HG03432 (cell line): ENCODE measurements around the gene RFX8.

Experiments used
- ATAC-seq: cut with Tn5 transposase; IDR thresholded peaks from one replicate; pipeline ENCODE4 v1.9.1; 2021; ENCODE audit warnings: mild to moderate bottlenecking, moderate library complexity; ENCODE audit not compliant: unreplicated experiment

Gene RFX8

DNA sequence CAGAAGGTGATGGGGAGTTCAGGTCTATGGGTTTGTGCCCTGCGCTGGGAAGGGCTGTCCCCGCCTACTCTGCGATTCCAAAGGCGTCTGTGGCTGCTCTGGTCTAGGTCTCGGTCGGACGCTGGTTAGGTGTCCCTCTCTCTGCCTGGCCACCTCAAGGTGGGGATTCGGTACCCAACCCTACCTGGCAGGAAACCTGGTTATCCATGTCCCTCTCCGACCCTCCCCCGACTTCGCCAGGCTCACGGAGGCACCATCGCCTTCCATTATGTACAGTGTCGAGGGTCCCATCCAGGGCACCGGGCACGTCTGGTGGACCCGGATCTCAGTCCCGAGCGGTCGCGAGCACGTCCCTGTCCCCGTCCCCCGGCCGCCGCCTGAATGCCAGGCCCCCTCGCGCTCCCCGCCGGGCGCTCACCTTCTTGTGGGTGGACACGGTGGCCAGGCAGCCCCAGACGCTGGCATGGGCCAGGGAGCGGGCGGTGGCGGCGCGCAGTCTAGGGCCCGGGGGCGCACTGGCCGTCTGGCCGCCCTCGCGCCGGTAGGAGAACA lies 88.2 kb downstream of the RFX8 start:
- ATAC-seq: no peak

- no peak for ATAC-seq
Observed at GRCh38 chr2:101383016-101383541, 91.8 kb downstream of the RFX8 start.

DNA sequence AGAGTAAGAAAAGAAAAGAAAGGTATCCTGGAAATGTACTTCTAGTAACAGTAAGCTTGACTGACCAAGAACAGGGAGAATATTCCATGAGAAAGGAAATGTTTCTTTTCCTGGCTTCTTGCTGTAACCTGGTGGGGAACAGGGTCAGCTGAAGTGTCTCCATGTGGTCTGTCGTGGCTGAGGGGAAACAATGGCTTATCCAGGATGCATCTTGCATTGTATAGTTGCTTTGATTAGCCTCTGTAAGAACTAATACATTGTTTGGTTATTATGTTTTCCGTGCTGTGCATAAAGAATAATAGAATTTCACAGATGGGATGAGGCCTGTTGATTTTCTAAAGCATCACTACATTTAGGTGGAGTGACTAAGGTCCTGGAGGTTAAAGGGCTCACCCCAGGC lies 92.5 kb downstream of the RFX8 start:
- no peak for ATAC-seq

- no peak for ATAC-seq
Observed at GRCh38 chr2:101380376-101380775, 94.5 kb downstream of the RFX8 start.

DNA sequence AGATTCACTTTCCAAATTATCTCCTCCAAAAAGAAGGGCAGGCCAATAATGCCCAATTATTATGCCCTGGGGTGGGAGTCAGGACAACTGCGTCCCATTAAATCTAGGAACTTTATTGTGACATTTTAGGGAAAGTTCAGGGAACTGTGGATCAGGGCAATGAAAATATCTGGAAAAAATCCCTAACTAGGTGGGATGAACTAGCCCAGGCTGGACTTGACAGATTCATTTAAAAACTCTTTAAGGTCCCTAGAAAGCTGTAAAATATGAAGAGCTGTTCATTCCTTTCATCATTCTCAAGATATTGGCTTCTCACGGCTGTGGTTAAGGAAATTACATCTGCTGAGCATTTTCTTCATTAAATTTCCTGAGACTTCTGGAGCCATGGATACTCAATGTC lies 95.8 kb downstream of the RFX8 start:
- ATAC-seq: no peak

GRCh38 chr2:101375653-101376052 lies 99.3 kb downstream of the RFX8 start:
- no peak for ATAC-seq

- no peak for ATAC-seq
Observed at GRCh38 chr2:101374821-101375561, 99.9 kb downstream of the RFX8 start.

DNA sequence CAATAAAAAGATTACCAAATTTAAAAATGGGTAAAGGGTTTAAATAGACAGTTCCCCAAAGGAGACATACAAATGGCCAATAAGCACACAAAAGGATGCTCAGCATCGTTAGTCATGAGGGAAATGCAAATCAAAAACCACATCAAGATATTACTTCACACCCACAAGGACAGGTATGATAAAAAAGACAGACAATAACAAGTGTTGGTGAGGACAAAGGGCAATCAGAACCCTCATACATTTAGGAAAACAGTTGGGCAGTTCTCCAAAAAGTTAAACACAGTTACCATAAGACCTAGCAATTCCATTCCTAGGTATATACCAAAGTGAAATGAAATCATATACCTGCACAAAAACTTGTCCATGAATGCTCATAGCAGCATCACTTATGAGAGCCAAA lies 102.1 kb downstream of the RFX8 start:
- ATAC-seq: no peak

DNA sequence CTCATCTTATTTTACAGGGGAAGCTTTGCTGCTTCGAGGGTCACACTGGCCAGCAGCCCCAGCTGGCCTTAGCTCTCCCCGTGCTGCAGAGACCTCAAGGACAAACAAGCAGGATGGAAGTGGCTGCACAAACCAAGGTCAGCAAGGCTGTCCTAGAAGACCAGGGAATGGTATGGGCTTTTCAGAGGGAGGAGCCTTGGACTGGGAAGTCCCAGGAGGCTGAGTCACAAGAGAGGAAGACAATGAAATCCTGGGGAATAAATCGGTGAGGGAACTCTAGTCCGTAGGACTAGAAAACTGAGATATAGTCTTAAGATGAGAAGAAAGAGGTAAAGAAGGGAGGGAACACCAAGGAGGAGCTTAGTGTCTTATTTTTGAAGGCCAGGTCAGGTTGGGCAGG lies 103.3 kb downstream of the RFX8 start:
- no peak for ATAC-seq

GRCh38 chr2:101369100-101369499 lies 105.8 kb downstream of the RFX8 start:
- no peak for ATAC-seq

GRCh38 chr2:101368376-101368775 lies 106.5 kb downstream of the RFX8 start:
- ATAC-seq: no peak

DNA sequence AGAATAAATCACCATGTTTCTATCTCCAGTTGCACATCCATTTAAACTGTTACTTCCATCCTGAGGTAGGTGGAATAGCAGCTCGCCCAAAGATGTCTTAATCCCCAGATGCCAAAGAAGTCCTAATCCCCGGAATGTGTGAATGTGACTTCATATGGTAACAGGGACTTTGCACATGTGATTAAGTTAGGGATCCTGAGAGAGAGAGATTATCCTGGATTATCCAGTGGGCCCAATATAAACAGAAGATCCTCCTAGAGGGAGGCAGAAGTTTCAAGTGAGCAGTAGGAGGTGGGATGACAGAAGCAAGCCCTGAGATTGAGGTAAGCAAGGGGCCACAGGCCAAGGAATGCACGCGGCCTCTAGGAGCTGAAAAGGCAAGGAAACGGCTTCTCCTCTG lies 107.4 kb downstream of the RFX8 start:
- ATAC-seq: no peak

GRCh38 chr2:101364878-101365277 lies 110.0 kb downstream of the RFX8 start:
- no peak for ATAC-seq

DNA sequence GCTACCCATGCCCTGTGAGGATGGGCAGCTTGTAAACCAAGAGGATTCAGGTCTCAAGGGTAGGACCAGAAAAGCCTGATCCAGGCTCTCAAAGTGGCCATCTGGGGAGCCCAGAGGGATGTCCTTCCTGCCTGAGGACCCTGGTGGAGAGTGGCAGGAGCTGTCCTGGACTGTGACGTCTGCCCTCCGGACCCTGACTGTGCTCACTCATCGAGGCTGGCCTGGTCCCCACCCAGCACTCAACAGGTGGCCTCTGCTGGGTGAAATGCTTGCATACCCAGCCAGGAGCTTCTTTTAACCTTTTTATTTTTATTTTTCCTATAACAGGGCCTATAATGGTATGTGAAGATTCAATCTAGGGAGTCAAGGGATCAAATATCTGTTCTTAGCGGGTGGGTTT lies 112.1 kb downstream of the RFX8 start:
- ATAC-seq: no peak

GRCh38 chr2:101362316-101362715 lies 112.6 kb downstream of the RFX8 start:
- no peak for ATAC-seq

DNA sequence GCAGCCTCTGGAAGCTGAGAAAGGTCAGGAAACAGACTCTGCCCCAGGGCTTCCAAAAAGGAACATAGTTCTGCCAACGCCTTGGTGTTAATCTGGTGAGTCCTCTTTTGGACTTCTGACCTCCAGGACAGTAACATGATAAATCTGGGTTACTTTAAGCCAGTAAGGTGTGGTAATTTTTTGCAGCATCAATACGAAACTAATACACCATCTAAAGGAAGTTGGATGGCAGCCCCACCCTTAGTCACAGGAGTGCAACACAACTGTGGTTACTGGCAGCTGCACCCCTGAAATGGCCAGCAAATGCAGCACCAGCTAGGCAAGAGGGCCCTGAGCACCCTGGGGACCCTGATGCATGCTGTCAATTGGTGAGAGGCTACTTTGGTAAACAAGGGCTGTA lies 113.4 kb downstream of the RFX8 start:
- ATAC-seq: no peak

- no peak for ATAC-seq
Observed at GRCh38 chr2:101361121-101361520, 113.8 kb downstream of the RFX8 start.

- ATAC-seq: no peak
Observed at GRCh38 chr2:101360232-101360631, 114.7 kb downstream of the RFX8 start.

- no peak for ATAC-seq
Observed at GRCh38 chr2:101359410-101359954, 115.4 kb downstream of the RFX8 start.

DNA sequence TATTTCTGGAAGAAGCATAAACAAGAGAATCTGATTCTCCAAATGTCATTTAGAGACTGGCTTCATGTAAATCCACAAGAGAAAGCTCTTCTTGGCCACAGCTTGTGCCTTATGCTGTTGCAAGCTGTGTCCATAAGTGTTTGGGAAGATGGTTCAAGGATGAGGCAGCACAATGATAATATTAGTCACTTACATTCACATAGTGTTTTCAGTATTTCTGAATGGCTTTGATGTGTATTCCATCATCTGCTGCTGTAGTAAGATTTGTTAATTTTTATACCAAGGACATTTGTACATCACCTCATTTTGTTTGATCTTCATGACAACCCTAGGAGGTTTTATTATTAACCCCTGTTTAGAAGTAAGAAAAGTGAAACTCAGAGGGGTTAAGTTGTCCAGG lies 117.5 kb downstream of the RFX8 start:
- ATAC-seq: no peak

DNA sequence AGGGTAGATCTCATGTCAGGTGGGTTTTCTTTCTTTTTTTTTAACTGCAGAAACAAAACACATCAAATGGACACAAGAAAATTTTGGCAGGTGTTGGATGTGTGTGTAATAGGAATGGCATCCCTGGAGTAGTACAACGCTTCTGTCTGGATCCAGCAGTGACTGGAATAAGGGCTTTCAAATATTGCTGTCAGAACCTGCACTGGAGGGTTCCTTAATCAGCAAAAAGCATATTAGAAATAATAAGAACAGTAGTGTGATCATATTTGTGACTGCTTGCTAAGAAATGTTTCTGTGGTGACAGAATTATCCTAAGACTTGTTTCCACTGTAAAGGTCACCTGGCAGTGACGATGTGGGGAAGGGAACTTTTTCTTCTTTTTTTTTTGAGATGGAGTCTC lies 118.4 kb downstream of the RFX8 start:
- ATAC-seq: no peak

GRCh38 chr2:101356055-101356454 lies 118.9 kb downstream of the RFX8 start:
- ATAC-seq: no peak
